Vagina (tissue), 2 donors: ENCODE measurements around the gene NCBP3. TPM values are rescaled to one million over a fixed set of nuclear protein-coding genes. Genes with fewer than 3 reads are reported as not detected.
A peak's percentile ranks its signal among the peaks of the same experiment; 100 is the strongest.

Experiments
- DNase-seq, 2 donors: peaks; one replicate each; pipeline ENCODE4 v3.0.0-alpha.2; 2017; ENCODE audit errors: extremely low spot score in 2 of 2
- H3K27ac ChIP-seq: fragments of 200-600 bp; sonication (generic); one replicate; pipeline ENCODE4 v1.5.1; 2019
- H3K27me3 ChIP-seq: fragments of 200-600 bp; sonication (generic); one replicate; pipeline ENCODE4 v1.5.1; 2019
- H3K36me3 ChIP-seq, 2 donors: fragments of 200-600 bp; sonication (generic); one replicate each; pipeline ENCODE4 v1.5.1; 2017 to 2019
- H3K4me1 ChIP-seq: fragments of 200-600 bp; sonication (generic); one replicate; pipeline ENCODE4 v1.5.1; 2019
- H3K4me3 ChIP-seq, 2 donors: fragments of 200-600 bp; sonication (generic); 1 replicate in 1 of 2; 2 replicates in 1 of 2; pipeline ENCODE4 v1.5.1; 2016 to 2019
- H3K9me3 ChIP-seq: fragments of 200-600 bp; sonication (generic); one replicate; pipeline ENCODE4 v1.5.1; 2019
- CTCF ChIP-seq, 3 experiments: fragments of 450-650 bp in 2 of 3; fragments of 200-600 bp in 1 of 3; sonication (generic) in 1 of 3; IDR thresholded peaks; one replicate each; pipeline ENCODE4 v1.5.1; 2017 to 2019; ENCODE audit warnings: antibody characterized with exemption in 3 of 3, mild to moderate bottlenecking in 2 of 3, moderate library complexity in 2 of 3
- POLR2A ChIP-seq, 2 donors: fragments of 450-650 bp; IDR thresholded peaks; one replicate each; pipeline ENCODE4 v1.6.1; 2017; ENCODE audit warnings: antibody characterized with exemption in 2 of 2, mild to moderate bottlenecking in 2 of 2, moderate library complexity in 2 of 2
- POLR2AphosphoS5 ChIP-seq, 2 donors: sonication (generic); formaldehyde crosslinking; IDR thresholded peaks; one replicate each; pipeline ENCODE4 v1.9.0; 2017; ENCODE audit warnings: antibody characterized with exemption in 2 of 2, mild to moderate bottlenecking in 2 of 2, low read depth in 1 of 2; ENCODE audit not compliant: insufficient read depth in 1 of 2
- intact Hi-C: fragments of 100-400 bp; cut with DNase I; formaldehyde crosslinking; loops from one replicate; pipeline ENCODE4 v1.15.1; 2023
- total RNA-seq: library from RNA; depleted of rRNA; stranded (reverse); fragments of >200 nt; gene quantifications from one replicate; pipeline ENCODE4 v1.2.3, GENCODE V29; 2016

NCBP3 gene
- total RNA-seq, 1 donor from 2014 or later = 20.6 TPM

GRCh38 chr17:3803308-3803640 is 42.8 kb downstream of the NCBP3 start:
- no peaks in the 10 kb centered on the region for H3K9me3 ChIP-seq
- no peak for TF ChIP-seq CTCF (IDR thresholded peaks at IDR 0.05)
- TF ChIP-seq POLR2A (IDR thresholded peaks at IDR 0.05) = no peak
- no peak for TF ChIP-seq POLR2AphosphoS5 (IDR thresholded peaks at IDR 0.05; ENCODE audit: insufficient read depth in 1 of 2, low read depth in 1 of 2)
- H3K27ac ChIP-seq = peak overlapping the region; percentile 68
- no peaks in the 10 kb centered on the region for H3K27me3 ChIP-seq
- no peak for DNase-seq
- peaks cover 0 to 9% of the 10 kb centered on the region in 2 donors for H3K36me3 ChIP-seq
- H3K4me1 ChIP-seq = no peaks in the 10 kb centered on the region
- intact Hi-C loops = no loop called here
- no peak overlapping the region for H3K4me3 ChIP-seq

GRCh38 chr17:3802461-3803307 is 43.4 kb downstream of the NCBP3 start:
- TF ChIP-seq POLR2A (IDR thresholded peaks at IDR 0.05) (no peak), CTCF (IDR thresholded peaks at IDR 0.05) (no peak), POLR2AphosphoS5 (IDR thresholded peaks at IDR 0.05; ENCODE audit: insufficient read depth in 1 of 2, low read depth in 1 of 2) (peak in 1 of 2 donors; percentile 74)
- Histone ChIP-seq H3K4me1 (no peaks in the 10 kb centered on the region), H3K36me3 (peaks cover 0 to 5% of the 10 kb centered on the region in 2 donors), H3K4me3 (no peak overlapping the region), H3K9me3 (no peaks in the 10 kb centered on the region), H3K27me3 (no peaks in the 10 kb centered on the region), H3K27ac (peak overlapping the region; percentile 68)
- intact Hi-C loops = no loop called here
- DNase-seq = peak in 1 of 2 donors; percentile 93

- intact Hi-C loops = no loop called here
- H3K27ac ChIP-seq = peak overlapping the region; percentile 67
- H3K4me3 ChIP-seq = no peak overlapping the region
- no peaks in the 10 kb centered on the region for H3K9me3 ChIP-seq
- TF ChIP-seq CTCF (IDR thresholded peaks at IDR 0.05) = no peak
- TF ChIP-seq POLR2A (IDR thresholded peaks at IDR 0.05) = no peak
- no peak for TF ChIP-seq POLR2AphosphoS5 (IDR thresholded peaks at IDR 0.05; ENCODE audit: insufficient read depth in 1 of 2, low read depth in 1 of 2)
- H3K36me3 ChIP-seq = no peaks in the 10 kb centered on the region
- no peak for DNase-seq
- no peaks in the 10 kb centered on the region for H3K4me1 ChIP-seq
- no peaks in the 10 kb centered on the region for H3K27me3 ChIP-seq
Observed at GRCh38 chr17:3801792-3802191, 44.3 kb downstream of the NCBP3 start.

GRCh38 chr17:3801347-3801746 is 44.7 kb downstream of the NCBP3 start:
- no peak for DNase-seq
- Histone ChIP-seq H3K27me3 (no peaks in the 10 kb centered on the region), H3K4me3 (no peak overlapping the region)

More at GRCh38 chr17:3801347-3801746, 44.7 kb downstream of the NCBP3 start:
- H3K9me3 ChIP-seq = no peaks in the 10 kb centered on the region
- no peak for TF ChIP-seq CTCF (IDR thresholded peaks at IDR 0.05)
- no peak for TF ChIP-seq POLR2A (IDR thresholded peaks at IDR 0.05)
- no peak for TF ChIP-seq POLR2AphosphoS5 (IDR thresholded peaks at IDR 0.05; ENCODE audit: insufficient read depth in 1 of 2, low read depth in 1 of 2)
- no peaks in the 10 kb centered on the region for H3K36me3 ChIP-seq
- intact Hi-C loops = no loop called here
- H3K27ac ChIP-seq = no peak overlapping the region
- H3K4me1 ChIP-seq = no peaks in the 10 kb centered on the region
